Glutamatergic neuron (in vitro differentiated cells): ENCODE data around the gene ENPP1. TPM values are rescaled to one million over a fixed set of nuclear protein-coding genes. Genes with fewer than 3 reads are reported as not detected.

Experiments used
- DNase-seq: peaks from one replicate; pipeline ENCODE4 v3.0.0; 2022
- H3K27ac Mint-ChIP-seq: one replicate; pipeline ENCODE4 v1.8.0; 2020; ENCODE audit warnings: mild to moderate bottlenecking, mixed read lengths, inconsistent platforms; ENCODE audit not compliant: unreplicated experiment
- H3K27me3 Mint-ChIP-seq: one replicate; pipeline ENCODE4 v1.8.0; 2020; ENCODE audit warnings: mild to moderate bottlenecking, moderate library complexity, mixed read lengths, inconsistent platforms; ENCODE audit not compliant: unreplicated experiment
- H3K36me3 Mint-ChIP-seq: one replicate; pipeline ENCODE4 v1.8.0; 2020; ENCODE audit warnings: mild to moderate bottlenecking, mixed read lengths, inconsistent platforms; ENCODE audit not compliant: unreplicated experiment
- H3K4me1 Mint-ChIP-seq: one replicate; pipeline ENCODE4 v1.8.0; 2020; ENCODE audit warnings: mild to moderate bottlenecking, low read depth, mixed read lengths, inconsistent platforms; ENCODE audit not compliant: unreplicated experiment
- H3K4me3 Mint-ChIP-seq: one replicate; pipeline ENCODE4 v1.8.0; 2020; ENCODE audit warnings: mild to moderate bottlenecking, mixed read lengths, inconsistent platforms; ENCODE audit not compliant: unreplicated experiment
- H3K9me3 Mint-ChIP-seq: one replicate; pipeline ENCODE4 v1.8.0; 2020; ENCODE audit warnings: mild to moderate bottlenecking, moderate library complexity, mixed read lengths, inconsistent platforms; ENCODE audit not compliant: unreplicated experiment
- CTCF ChIP-seq: fragments of 200-600 bp; sonication (generic); IDR thresholded peaks from one replicate; pipeline ENCODE4 v1.5.0; 2021; ENCODE audit not compliant: partially characterized antibody, unreplicated experiment
- total RNA-seq: library from RNA; stranded (reverse); fragmentation: NEBNext Ultra II Directional; extraction: Animal tissue kit (Norgen Biotek cat#: 25700); gene quantifications from one replicate; pipeline ENCODE4 v1.2.1, GENCODE V29; 2021; ENCODE audit not compliant: unreplicated experiment

The ENPP1 gene
- total RNA-seq, 1 donor from 2014 or later: 2.4 TPM

DNA sequence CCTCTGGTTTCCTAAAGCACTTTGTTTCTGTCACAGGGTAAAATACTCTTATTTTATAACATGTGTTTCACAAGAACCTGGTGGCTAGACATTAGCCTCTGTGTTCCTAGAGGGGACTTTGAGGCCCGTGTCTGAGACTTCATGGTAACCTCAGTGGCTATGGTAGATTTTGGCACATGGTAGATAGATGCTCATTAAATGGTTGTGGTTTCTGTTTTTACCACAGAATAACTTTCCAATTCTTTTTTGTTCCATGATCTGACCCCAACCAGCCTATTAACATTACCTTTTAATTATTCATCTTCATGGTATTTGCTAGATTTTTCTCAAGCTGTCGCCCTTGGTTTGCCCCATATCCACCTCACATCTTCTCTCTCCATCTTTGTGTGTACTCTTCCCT, 109.0 kb downstream of the ENPP1 start:
- H3K4me1 Mint-ChIP-seq: peaks cover 14% of the 10 kb centered on the region
- H3K36me3 Mint-ChIP-seq: no peaks in the 10 kb centered on the region
- H3K27me3 Mint-ChIP-seq: peaks cover 2% of the 10 kb centered on the region
- no peak for DNase-seq
- H3K9me3 Mint-ChIP-seq: peaks cover 6% of the 10 kb centered on the region
- no peak overlapping the region for H3K4me3 Mint-ChIP-seq
- no peak for TF ChIP-seq CTCF
- no peak overlapping the region for H3K27ac Mint-ChIP-seq

GRCh38 chr6:131917318-131917717, 109.5 kb downstream of the ENPP1 start:
- peaks cover 14% of the 10 kb centered on the region for H3K4me1 Mint-ChIP-seq
- H3K4me3 Mint-ChIP-seq: peak overlapping the region; percentile 9
- H3K36me3 Mint-ChIP-seq: no peaks in the 10 kb centered on the region
- H3K27me3 Mint-ChIP-seq: peaks cover 2% of the 10 kb centered on the region
- no peak for TF ChIP-seq CTCF
- no peak for DNase-seq
- H3K27ac Mint-ChIP-seq: no peak overlapping the region
- H3K9me3 Mint-ChIP-seq: peaks cover 6% of the 10 kb centered on the region

DNA sequence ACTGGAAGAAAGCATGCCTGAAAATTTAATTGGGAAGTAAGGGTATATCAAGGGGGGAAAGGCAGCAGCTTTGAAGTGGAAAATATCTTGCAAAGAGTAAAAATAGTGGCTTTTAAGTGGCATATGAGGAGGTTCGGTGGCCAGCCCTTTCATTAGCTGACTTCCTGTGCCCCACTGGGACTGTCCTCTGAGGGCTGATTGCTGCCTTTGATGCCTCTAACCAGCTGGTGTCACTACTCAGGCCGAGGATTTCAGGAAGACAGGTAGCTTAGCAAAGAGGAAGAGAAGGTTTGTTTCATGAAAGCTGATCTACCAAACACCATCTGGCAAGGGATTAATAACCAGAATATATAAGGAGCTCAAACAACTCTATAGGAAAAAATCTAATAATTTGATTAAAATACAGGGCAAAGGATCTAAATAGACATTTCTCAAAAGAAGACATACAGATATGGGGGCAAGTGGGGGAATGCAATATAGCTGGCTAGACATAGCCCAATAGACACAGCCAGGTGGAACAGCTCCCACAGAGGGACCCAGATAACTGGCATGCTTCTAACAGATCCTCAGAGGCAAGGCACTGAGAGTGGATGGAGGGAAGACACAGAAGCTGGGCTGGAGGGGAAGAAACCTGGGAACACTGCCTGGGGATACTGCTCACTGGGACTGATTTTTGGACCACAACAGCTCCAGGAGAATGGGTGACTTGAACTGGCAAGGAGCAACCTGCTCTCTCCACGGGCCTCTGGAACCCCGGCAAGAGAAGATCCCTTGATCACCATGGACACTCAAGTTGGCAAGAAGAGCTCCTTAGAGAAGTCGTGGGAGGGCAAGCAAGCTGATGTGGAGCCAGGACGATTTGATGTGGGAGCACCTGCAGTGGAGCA, 110.2 kb downstream of the ENPP1 start:
- H3K27ac Mint-ChIP-seq: no peak overlapping the region
- no peaks in the 10 kb centered on the region for H3K36me3 Mint-ChIP-seq
- peaks cover 14% of the 10 kb centered on the region for H3K4me1 Mint-ChIP-seq
- H3K4me3 Mint-ChIP-seq: peak overlapping the region; percentile 9
- no peak for TF ChIP-seq CTCF
- peak; percentile 32 for DNase-seq
- H3K27me3 Mint-ChIP-seq: peaks cover 2% of the 10 kb centered on the region
- peaks cover 6% of the 10 kb centered on the region for H3K9me3 Mint-ChIP-seq

DNA sequence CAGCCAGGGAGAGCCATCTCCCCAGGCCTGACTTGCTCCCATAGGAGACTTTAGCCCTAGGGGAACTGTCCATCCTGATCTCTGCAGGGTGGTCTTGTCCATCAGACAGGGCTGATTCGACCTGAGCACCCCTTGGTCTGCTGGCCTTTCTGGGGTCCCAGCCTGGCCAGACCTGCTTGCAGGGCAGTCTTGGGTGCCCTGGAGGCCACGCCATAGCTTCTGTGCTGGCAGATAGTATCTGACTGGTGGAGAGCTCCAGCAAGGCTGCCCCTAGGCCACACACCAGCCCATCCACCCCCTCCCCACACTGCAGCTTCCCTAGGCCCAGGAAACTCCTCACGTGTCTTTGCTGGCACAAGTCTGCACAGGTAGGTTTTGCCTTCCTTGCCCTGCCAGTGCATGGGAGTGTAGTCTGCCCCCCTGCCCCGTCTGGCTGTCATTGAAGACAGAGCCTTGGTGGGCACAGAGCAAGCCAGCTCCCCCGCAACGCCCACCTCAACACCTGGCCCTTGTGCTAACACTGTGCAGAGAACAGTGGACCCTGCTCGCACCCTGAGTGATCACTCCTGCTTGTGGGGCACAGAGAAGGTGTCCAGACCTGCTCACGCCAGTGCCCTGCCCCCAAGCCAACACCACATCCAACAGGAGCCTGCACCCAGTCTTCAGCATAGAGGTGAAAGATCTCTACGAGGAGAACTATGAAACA, 111.0 kb downstream of the ENPP1 start:
- no peak overlapping the region for H3K27ac Mint-ChIP-seq
- H3K36me3 Mint-ChIP-seq: no peaks in the 10 kb centered on the region
- peaks cover 2% of the 10 kb centered on the region for H3K27me3 Mint-ChIP-seq
- peaks cover 14% of the 10 kb centered on the region for H3K4me1 Mint-ChIP-seq
- no peak for TF ChIP-seq CTCF
- no peak overlapping the region for H3K4me3 Mint-ChIP-seq
- H3K9me3 Mint-ChIP-seq: peaks cover 6% of the 10 kb centered on the region
- DNase-seq: no peak

GRCh38 chr6:131920656-131921055, 112.8 kb downstream of the ENPP1 start:
- peaks cover 2% of the 10 kb centered on the region for H3K27me3 Mint-ChIP-seq
- H3K4me3 Mint-ChIP-seq: no peak overlapping the region
- no peaks in the 10 kb centered on the region for H3K36me3 Mint-ChIP-seq
- no peak for TF ChIP-seq CTCF
- H3K27ac Mint-ChIP-seq: no peak overlapping the region
- H3K4me1 Mint-ChIP-seq: peaks cover 14% of the 10 kb centered on the region
- DNase-seq: no peak
- peaks cover 6% of the 10 kb centered on the region for H3K9me3 Mint-ChIP-seq
